SK-N-SH treated with all-trans-retinoic acid at 6 μM for 48 hours (cell line): ENCODE measurements around the gene MACROD1.

Experiments used
- PATZ1 ChIP-seq: fragments of 250-450 bp; sonication (Bioruptor Pico); IDR thresholded peaks from 2 replicates; pipeline ENCODE4 v1.8.0; 2020; ENCODE audit warnings: mild to moderate bottlenecking, moderate library complexity, borderline replicate concordance
- TOX ChIP-seq: fragments of 250-450 bp; sonication (Bioruptor Pico); IDR thresholded peaks from 2 replicates; pipeline ENCODE4 v1.8.0; 2021; ENCODE audit warnings: mild to moderate bottlenecking, moderate library complexity, borderline replicate concordance
- ZC3H10 ChIP-seq: fragments of 250-450 bp; sonication (Bioruptor Pico); IDR thresholded peaks from 2 replicates; pipeline ENCODE4 v1.5.1; 2021; ENCODE audit warnings: mild to moderate bottlenecking, moderate library complexity
- ZFP30 ChIP-seq: fragments of 450-650 bp; formaldehyde crosslinking; IDR thresholded peaks from 2 replicates; pipeline ENCODE4 v1.5.0; 2022; ENCODE audit warnings: mild to moderate bottlenecking, moderate library complexity
- TF ChIP-seq, protein P1 (sequence below): fragments of 250-450 bp; sonication (Bioruptor Pico); IDR thresholded peaks from 2 replicates; pipeline ENCODE4 v1.5.1; 2020; ENCODE audit warnings: low read depth, mild to moderate bottlenecking, moderate library complexity

GRCh38 chr11:64042301-64042700 lies 123.6 kb downstream of the MACROD1 start:
- TF ChIP-seq TOX (no peak), ZFP30 (no peak), PATZ1 (CRISPR knock-in tag) (no peak), ZC3H10 (CRISPR knock-in tag) (no peak)
- TF ChIP-seq, protein P1, sequence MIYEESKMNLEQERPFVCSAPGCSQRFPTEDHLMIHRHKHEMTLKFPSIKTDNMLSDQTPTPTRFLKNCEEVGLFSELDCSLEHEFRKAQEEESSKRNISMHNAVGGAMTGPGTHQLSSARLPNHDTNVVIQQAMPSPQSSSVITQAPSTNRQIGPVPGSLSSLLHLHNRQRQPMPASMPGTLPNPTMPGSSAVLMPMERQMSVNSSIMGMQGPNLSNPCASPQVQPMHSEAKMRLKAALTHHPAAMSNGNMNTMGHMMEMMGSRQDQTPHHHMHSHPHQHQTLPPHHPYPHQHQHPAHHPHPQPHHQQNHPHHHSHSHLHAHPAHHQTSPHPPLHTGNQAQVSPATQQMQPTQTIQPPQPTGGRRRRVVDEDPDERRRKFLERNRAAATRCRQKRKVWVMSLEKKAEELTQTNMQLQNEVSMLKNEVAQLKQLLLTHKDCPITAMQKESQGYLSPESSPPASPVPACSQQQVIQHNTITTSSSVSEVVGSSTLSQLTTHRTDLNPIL (CRISPR knock-in tag): no peak
